OCI-M2 (cell line): ENCODE data around the gene ATF5.

Experiments used
- DNase-seq: peaks from one replicate; lab custom pipeline; 2025; ENCODE audit not compliant: unreplicated experiment; lab: John Stamatoyannopoulos, UW

Gene ATF5

DNA sequence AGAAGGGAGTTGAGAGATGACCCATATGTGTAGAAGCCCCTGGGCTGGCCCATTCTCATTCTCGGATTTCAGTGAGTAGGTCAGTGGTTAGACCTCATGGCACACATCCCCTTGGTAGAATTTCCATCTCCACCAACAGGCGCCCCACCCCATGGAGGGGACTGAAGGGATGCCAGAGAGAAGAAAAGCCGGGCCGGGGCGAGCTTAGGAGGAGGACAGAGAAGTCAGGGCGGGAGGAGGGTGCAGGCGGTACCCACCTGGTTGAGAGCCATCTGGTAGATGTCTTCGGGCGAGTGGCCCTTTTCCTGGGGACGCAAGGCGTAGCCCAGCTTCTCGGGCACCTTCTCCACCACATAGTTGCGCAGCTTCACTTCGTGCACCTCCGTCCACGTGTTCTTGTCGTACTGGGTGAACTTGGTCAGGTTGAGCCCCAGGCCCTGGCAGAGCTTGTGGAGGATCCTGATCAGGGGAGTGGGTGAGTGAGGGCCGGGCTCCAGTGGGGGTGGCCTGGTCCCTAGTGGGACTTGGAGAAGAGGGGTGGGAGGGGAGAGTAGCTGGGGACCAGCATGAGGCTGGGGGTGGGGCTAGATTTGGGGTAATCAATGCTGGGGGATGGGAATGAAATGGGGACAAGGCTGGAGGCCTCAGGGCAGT lies 34.9 kb upstream of the ATF5 start:
- DNase-seq, result no peak

DNA sequence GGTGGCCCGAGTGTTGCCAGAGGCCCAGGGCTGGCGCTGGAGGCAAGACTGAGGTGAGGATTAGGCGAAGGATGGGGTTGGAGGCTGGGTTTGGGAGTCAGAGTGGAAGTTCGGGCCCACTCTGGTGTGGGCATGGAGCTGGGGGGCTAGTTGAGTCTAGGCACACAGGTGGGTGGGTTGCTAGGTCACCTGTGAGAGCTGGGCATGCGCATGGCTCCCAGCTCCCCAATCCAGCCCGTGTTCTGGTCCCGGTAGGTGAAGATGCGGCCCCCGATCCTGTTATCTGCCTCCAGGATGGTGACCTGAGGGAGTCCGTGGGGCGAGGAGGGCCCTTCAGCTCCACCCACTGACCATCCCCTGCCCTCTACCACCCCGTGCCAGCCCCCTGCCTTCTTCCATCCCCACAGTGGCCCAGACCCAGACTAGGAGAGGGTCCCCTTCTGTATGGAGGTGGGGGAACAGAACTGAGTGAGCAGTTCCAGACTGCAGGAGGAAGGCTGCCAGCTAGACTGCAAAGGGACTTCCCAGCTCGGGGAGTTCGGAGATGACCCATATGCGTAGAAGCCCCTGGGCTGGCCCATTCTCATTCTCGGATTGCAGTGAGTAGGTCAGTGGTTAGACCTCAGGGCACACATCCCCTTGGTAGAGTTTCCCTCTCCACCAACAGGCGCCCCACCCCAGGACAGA lies 34.0 kb upstream of the ATF5 start:
- no peak for DNase-seq

DNA sequence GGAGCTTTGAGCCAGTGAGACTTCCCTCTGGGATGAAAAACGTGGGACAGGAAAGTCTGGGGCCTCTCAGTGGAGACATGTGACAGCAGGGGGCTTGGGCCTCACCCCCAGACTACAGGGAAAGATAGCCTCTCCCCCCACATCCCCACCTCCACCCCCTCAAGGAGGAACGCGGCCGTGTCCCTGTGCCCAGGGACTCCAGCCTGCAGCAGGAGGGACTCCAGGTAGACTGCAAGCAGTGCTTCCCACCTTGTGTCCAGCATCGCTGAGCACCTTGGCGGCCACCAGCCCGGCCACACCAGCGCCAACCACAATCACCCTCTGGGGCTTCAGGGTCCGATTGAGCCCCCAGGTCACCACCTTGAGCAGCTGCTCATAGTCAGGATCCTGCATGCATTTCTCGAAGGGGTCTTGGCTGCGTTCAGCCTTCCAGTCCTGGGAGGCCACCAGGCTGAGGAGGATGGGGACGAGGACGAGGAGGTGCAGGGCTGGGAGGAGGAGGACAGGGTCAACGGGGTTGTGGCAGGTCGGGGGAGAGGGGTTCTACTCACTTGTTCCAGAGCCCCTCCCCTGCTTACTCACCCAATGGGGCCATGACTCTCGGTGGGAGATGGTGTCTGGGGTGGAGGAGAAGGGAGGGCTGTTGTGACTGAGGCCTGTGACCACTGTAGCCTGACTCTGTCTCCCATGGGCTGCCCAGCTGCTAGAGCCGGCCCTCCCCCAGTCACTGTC lies 33.3 kb upstream of the ATF5 start:
- no peak for DNase-seq

DNA sequence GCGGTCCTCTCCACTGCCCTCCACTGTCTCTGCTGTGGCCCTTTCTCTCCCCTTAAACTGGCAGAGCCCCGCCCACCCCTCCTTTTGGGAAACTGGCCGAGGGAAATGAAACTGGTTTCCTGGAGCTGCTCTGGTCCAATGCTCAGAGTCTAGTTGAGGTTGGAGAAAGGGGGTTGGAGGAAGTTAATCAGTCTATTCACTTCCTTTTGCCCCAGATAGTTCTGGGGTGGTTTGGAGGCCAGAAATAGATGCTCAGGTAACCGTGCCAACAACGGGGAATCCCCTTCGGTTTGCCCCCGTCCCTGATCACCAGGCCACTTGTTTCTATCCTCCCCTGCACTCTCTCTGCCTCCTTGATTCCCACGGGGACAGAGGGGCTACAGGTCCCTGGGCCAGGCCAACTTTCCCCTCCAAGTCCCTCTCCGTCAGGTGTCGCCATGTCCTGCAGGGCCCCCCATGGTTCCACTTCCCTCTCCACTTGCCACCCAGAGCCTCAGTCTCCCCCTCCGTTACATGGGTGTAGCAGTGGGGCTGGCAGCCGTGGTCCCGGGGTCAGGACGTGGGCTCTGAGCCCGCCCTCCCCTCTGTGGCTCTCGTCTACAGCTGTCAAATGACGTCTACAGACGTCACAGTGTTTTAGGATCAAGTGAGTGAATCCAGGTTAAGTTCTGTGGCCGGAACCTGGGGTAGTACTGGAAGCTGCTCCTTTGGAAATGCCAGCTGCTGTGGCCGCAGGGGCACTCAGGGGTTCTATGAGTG lies 32.0 kb upstream of the ATF5 start, which contains the start of gene IL4I1:
IL4I1 (minus strand) TSS at position 25 of the 759 bp plus-strand sequence. CDS start 727 bp downstream, outside the sequence.
- no peak for DNase-seq

DNA sequence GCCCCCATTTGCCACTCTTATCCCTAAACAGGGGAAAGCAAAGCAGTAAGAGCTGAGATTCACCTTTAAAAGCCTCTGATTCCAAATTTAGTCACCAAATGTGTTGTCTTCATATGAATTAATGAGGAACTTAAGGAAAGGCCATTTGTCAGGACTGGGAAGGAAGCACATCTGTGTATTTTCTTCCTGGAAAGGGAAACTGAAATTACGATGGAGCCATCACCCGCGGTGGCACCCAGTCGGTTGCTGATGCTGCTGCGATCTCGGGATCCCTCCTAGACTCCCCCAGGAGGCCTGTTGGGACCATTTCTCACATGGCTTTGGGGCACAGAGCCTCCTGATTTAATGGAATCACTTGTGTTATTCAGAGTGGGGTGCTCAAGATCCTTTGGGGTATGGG lies 24.9 kb upstream of the ATF5 start:
- no peak for DNase-seq

DNA sequence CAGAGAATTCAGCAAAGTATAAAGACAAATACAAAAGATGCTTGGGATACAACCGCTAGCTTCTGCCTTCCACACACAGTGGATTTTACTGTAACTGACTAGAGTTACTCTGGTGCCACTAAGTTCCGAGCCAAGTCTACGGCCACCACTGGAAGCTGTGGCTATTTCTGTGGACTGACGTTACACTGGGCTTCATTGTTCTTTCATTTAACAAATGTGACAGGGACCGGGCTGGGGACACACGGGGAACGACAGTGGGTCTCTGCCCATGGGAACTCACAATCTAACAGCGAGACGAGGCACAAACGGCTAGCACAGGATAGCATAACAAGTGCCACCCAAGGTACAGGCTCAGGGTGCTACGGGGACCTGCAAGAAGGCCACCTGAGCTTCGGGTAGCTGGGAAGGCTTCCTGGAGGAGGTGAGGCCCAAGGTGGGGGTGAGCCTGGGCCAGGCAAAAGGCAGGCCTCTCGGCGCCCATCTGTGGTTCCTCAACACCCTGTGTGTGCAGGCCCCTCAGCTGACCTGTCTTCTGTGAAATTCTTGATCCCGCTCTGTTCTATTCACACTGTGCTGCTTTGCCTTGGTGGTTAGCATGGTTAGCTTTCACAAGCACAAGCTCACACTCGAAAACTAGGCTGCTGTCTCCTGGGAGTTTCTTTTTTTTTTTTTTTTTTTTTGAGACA lies 22.0 kb upstream of the ATF5 start:
- no peak for DNase-seq

DNA sequence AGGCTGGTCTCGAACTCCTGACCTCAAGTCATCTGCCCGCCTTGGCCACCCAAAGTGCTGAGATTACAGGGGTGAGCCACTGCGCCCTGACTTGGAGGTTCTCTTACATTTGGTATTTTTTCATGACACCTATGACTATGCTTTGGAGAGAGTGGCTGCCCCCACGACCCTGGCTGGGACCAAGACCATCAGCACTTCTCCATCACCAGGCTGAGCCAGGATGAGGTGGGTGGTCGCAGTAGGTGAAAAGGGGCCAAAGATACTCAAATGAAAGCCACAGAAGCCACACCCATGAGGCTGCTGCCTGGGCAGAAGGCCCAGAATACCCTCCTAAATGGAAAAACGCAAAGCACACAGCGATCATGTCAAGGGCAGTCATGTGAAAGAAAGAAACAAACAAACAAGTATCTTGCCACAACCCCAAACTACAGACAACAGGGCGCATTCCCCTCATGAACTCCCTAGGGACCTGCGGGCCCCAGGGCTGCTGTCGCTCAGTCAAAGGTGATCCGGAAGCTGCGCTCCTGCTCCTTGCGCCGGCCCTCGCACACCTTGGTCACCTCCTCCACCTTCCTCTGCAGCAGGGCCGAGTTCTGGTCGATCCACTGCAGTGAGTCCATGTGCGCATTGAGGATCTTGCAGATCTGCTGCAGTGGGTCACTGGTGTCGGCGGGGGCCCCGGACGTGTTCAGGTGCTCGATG lies 21.1 kb upstream of the ATF5 start:
- DNase-seq, result no peak

DNA sequence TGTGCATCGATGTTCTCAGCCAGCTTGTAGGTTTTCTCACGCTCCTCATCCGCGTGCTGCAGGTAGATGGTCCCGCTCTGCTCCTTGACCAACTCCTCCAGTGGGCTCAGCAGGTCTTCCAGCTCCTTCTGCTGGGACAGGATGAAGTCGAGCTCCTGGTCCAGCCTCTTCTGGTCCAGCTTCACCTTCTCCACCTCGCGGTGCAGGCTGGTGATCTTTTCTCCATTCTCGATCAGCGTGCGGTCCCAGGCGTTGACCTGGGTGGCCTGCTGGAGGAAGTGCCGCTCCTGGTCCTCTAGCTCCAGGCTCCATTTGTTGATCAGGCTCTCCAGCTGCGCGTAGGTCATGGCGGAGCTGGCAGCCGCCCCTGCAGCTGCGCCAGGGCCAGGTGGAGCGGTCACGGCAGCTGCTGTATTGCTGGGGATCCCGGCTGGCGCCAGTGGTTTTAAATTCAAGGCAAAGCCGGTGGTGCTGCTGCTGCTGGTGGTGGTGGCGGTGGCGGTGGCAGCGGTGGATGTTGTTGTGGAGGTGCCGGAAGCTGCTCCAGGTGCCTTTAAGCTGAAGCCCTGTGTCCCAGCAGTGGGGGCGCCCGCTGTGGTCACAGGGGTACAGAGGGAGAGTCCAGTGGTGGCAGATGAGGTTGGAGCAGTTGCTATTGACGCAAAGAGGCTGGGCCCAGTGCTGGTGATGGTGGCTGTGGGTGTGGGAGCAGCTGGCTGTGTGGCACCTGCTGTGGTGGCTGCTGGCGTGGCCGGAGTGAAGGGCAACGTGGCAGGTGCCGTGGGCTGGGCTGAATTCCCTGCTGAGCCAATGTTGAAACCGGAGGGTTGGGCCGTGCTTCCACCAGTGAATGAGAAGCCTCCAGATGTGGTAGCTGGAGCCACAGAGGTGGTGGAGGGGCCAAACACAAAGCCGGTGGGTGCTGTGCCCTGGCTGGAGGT lies 20.3 kb upstream of the ATF5 start:
- DNase-seq, result no peak

DNA sequence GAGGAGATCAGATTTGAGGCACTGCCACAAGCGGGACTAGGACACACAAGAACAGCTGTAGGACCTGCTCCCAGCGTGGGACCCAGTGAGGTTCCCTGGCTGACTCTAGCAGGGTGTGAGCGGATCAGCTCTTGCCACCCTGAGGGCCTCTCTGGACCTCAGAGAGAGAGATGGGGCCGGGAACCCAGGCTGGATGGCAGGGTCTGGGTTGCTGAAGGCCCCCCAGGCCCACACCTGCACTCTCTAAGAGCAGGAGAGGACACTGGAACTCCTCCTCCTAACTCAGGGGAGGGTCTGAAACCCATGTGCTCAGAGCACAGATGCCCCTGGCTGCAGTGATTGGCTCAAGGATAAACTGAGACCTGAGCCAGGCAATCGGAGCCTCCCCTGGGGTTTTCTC lies 18.8 kb upstream of the ATF5 start:
- DNase-seq, result no peak

DNA sequence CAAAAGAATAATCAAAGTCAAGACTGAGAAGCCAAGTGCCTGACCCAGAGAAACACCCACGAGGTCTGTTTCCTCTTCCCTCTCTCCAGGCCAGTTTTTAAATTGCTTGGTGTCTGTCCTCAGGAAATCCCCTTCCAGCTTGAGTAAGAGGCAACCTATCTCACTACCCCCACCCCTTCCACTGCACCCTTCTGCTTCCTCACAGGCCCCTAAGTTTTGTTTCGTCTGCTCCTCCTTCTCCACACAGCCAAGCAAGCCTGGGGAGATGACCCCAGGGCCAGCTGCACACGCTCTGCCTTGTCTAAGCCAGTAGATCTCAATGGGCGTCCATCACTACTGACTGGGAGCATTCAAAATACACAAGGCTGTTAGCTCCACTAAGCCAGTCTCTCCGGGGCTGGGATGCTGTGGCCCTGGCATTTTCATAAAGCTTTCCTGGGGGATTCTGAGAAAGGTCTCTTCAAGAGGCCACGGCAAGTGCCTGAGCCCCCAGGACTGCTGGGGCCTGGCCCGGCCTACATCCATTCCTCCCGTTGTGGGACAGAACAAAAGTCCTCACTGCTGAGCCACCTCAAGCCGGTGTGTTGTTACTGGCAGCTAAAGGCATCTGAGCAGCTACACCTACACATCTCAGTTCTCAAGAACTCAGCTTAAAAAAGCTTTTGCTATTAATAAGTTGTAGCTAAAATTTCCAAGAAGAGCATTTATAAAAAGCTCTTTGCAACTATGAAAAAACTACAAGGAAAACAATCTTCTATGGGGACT lies 17.4 kb upstream of the ATF5 start:
- no peak for DNase-seq

DNA sequence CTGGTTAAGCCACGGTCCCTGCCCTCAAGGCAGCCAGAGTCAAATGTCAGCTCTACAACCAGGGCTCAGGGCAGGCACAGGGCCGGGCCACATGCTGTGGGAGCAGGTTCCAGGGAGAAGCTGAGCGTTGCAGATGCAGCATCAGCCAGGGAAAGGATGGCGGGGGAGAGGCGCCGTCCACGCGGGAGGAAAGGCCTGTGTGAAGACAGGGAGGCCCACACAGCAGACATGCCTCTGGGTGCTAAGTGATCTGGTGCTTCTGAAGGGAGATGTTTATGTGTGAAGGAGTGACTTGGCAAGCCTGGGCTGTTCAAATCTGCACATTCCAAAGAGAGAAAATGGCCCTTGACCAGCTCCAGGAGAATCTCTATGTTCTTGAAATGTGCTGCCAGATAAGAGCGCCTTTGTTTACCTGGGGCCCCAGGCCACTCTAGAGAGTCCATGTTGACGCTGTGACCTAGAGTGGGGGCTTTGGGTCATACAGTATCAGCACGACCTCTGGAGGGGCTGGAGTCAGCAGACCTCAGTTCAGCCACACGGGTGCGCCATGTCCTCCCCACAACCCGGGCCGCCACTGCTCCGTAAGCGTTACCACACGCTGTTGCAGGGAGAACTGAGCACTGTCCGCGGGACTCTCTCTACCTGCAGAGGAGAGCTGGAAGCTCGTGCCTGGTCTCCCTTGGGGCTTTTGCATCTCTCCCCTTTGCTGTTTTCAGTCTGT lies 15.9 kb upstream of the ATF5 start:
- DNase-seq, result no peak

DNA sequence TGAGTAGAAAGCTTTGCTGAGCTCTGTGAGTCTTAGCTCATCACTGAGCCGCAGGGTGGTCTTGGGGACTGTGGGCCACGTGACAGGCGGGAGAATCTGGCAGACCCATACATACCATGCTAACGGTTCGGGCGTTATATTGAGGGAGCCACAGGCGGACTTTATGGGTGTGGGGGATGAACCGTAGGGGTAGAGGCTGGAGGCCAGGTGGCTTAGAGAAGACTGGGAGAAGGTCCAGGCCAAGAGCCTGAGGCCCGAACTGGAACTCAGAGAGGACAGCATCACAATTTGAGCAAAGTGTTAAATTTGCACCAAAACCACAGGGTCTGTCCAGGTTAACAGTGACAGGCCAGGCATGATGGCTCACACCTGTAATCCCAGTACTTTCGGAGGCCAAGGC lies 15.3 kb upstream of the ATF5 start:
- no peak for DNase-seq

DNA sequence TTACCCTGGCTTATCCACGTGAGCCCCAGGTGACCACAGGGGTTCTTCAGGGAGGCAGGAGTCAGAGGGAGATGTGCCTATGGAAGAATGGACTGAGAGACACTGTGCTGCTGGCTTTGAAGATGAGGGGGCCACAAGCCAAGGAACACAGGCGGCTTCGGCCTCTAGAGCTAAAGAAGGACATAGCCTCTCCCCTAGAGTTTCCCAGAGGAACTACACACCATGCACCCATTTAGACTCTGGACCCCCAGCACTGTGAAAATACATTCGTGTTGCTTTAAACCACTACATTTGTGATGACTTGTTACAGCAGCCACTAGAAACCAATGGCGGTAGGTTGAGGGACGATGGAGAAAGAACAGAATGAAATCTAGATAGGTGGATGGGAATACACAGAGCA lies 13.7 kb upstream of the ATF5 start:
- no peak for DNase-seq

DNA sequence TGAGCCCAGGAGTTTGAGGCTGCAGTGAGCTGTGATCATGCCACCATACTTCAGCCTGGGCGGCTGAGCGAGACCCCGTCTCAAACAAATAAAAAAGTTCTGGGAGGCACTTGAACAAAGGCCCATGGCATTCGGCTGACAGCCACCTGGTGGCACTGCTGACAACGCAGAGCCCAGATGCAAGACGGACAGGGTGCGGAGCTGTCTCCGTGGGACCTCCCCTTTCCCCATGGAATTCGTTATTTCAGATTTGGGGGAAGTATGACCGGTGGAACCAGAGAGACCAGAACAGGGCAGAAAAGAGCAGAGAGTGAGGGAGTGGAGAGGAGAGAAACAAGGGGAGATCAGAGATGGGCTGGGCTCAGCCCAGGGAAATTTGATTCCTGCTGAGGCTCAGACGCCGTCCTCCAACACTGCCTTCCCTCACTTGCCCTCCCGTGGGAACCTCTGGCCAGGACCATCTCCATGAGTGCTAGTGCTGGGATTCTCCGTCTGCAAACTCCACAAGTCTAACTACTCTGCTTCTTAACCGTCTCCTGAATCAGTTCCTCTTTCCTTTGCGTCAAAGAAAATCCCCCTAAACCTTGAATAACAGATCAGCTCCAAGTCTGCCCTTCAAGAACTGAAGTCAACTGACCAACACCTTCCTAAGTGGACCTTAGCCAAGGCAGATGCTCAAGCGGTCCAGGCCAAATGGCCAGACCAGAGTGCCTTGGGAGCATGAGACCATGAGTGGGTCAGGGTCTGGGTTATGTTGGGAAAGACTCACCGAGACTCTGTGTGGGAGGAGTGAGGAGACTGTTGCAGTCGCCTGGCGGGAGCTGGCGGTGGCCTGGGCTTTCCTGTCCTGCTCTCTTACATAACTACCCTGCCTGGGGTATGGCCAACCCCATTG lies 11.9 kb upstream of the ATF5 start:
- DNase-seq, result no peak

DNA sequence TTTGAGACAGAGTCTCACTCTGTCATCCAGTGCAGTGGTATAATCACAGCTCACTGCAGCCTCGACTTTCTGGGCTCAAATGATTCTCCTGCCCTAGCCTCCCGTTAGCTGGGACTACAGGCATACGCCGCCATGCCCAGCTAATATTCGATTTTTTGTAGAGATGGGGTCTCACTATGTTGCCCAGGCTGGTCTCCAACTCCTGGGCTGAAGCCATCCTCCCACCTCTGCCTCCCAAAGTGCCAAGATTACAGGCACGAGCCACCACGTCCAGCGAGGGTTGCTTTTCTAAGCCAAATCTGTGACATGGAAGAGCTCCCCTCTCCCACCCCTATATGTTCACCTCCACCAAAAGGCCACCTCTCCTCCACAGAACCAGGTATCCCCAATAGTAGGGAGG lies 10.9 kb upstream of the ATF5 start:
- no peak for DNase-seq

DNA sequence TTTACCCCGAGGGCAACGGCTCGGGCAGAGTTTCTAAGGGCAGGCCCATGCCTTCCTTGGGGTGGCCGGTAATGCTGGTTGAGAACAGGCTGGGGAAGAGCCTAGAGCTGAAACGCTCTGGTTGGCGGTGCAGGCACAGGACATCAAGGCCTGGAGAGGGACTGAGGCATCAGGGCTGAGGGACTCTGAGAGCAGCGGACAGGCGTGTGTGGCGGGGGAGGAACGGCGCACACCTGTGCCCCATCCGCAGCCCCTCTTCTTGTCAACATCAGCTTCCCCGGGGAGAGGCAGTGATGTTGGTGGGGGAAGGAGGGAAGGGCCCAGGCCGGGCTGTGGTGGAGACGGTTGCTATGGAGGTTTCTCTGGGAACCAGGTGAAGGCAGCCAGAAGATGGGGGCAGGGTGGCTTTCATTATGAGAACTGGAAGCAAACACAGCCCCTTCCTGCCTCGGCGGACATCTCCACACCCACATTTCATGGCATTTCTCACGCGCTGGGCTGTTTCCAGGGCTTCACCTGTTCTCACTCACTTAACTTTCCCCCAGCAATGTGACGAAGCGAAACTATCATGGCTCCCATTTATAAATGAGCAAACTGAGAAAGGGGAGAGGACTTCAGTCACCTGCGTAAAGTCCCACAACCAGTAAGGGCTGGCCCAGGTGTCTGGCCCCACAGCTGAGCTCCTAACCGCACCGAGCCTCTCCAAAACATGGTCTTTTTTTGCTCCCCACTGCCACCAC lies 8.2 kb upstream of the ATF5 start:
- no peak for DNase-seq
